ENCODE results near the gene DMAC1. TPM values are rescaled to one million over a fixed set of nuclear protein-coding genes. Genes with fewer than 3 reads are reported as not detected.

DMAC1 gene
- total RNA-seq (100 to 1,000 TPM in 1 of 2 donors, 10 to 100 TPM in 1; 26.8 to 104 TPM), polyA plus RNA-seq (ENCODE audit: insufficient read length in 2 of 2) (10 to 100 TPM; 58.4 to 62.7 TPM)
- long read RNA-seq, donor 1, transcript DMAC1-201 (2 exons, 2,755 nt): major isoform, 94 of 107 reads
- long read RNA-seq, donor 1, partial matches to known transcripts: 0 of 107 reads
- long read RNA-seq, donor 1, other reads (novel, unspliced or antisense): 13 of 107 reads
- long read RNA-seq, donor 2, transcript DMAC1-201 (2 exons, 2,755 nt): major isoform, 47 of 47 reads
- long read RNA-seq, donor 2, partial matches to known transcripts: 0 of 47 reads
- long read RNA-seq, donor 2, other reads (novel, unspliced or antisense): 0 of 47 reads
- long read RNA-seq, donor 3, transcript DMAC1-201 (2 exons, 2,755 nt): major isoform, 46 of 46 reads
- long read RNA-seq, donor 3, partial matches to known transcripts: 0 of 46 reads
- long read RNA-seq, donor 3, other reads (novel, unspliced or antisense): 0 of 46 reads
- long read RNA-seq, donor 4, transcript DMAC1-201 (2 exons, 2,755 nt): major isoform, 242 of 275 reads
- long read RNA-seq, donor 4, partial matches to known transcripts: 0 of 275 reads
- long read RNA-seq, donor 4, other reads (novel, unspliced or antisense): 33 of 275 reads

DNA sequence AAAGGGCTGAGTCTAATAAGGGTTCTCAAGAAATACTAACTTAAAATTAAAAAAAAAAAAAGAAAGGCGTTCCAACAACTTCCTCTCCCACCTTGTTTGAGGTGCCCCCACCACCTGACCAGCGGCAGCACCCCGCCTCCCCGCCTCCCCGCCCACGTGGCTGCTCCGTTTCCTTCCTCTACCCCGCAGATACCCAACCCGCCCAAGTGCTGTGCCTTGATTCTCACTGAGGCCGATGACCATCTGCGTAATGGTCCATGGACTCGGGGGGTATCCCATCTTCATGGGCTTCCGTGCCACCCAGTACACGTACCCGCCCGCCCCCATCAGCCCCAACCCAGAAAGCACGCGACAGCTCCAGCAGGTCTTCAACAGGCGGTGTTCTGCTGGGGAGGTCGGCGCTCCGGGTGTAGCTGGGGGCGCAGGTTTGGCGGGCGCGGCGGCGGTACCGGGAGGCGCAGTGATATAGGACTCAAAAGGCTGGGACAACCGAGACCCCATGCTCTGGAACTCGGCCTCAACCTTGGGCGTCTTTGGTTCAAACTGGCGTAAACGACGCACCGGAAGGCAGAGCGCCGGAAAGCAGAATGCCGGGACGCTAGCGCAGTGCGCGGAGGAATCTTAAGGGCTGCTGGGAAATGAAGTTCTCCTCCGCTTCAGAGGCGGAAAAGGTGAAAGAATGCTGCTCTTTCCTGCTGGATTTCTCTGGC lies at the start of gene DMAC1:
Gene DMAC1, minus strand, starts transcription at position 545 of the 710 bp plus-strand sequence. Its CDS starts 44 bp downstream, at position 501.
- Histone ChIP-seq H3K4me3 (ENCODE audit: low read depth, low read length) (peak within 1 kb of the TSS; percentile 94), H3K27me3 (ENCODE audit: control insufficient read depth, insufficient read depth, low read length) (no peaks in the 10 kb centered on the region), H3K9me3 (ENCODE audit: control insufficient read depth, insufficient read depth, low read length) (no peaks in the 10 kb centered on the region), H3K27ac (ENCODE audit: low read depth, low read length) (peak within 1 kb of the TSS; percentile 76), H3K36me3 (ENCODE audit: control insufficient read depth, insufficient read depth, low read length) (no peaks in the 10 kb centered on the region), H3K4me1 (ENCODE audit: control insufficient read depth, insufficient read depth, low read length) (no peaks in the 10 kb centered on the region)
- DNase-seq (ENCODE audit: low read depth in 4 of 6, low spot score in 6 of 6): peak; percentile 72 to 97 (median 84)
- 0% methylated on average over 45 of the region's 46 CpGs for WGBS (ENCODE audit: insufficient coverage)

DNA sequence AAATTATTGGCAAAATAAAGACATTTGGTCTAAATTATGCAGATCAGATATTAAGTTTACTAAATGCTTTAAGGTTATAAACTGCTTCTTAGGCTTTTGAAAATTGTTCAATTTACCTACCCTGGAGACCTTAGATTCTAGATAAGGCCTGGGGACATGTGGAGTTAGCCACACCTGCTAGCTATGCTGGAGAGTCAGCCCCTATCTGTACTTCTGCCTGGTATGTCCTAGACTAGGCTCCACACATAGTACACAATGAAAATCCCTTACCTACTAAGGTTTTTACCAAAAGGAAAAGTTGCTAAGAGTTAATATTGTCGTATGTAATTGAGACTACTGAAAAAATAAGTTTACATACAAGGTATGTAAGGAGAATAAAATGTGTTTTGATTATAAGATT lies 49.8 kb upstream of the DMAC1 start:
- Histone ChIP-seq H3K4me3 (ENCODE audit: low read depth, low read length) (no peak overlapping the region), H3K9me3 (ENCODE audit: control insufficient read depth, insufficient read depth, low read length) (no peaks in the 10 kb centered on the region), H3K27me3 (ENCODE audit: control insufficient read depth, insufficient read depth, low read length) (no peaks in the 10 kb centered on the region), H3K27ac (ENCODE audit: low read depth, low read length) (no peak overlapping the region), H3K36me3 (ENCODE audit: control insufficient read depth, insufficient read depth, low read length) (no peaks in the 10 kb centered on the region), H3K4me1 (ENCODE audit: control insufficient read depth, insufficient read depth, low read length) (no peaks in the 10 kb centered on the region)
- no peak for DNase-seq (ENCODE audit: low read depth in 4 of 6, low spot score in 6 of 6)
- WGBS (ENCODE audit: insufficient coverage): no CpG with 5 or more reads among the region's 1 CpG

DNA sequence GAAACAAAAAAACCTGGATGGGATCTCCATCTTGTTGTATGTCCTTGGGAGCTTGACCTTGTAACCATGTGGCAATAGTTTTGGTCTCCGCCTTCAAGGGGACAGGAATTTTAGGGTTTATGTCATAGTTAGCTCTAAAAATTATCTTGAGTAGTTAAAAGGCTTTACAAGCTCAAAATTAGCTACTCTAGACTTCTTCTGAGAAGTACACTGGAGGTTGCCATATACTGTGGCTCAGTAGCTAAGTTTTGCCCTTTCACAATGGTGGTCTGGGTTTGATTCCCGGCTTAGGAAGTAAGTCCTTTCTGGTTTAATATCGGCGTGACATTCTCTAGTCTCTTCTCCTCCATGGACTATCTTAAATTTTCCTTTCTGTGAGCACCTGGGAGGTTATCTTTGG lies 48.9 kb upstream of the DMAC1 start:
- WGBS (ENCODE audit: insufficient coverage): no CpG with 5 or more reads among the region's 4 CpGs
- Histone ChIP-seq H3K27me3 (ENCODE audit: control insufficient read depth, insufficient read depth, low read length) (no peaks in the 10 kb centered on the region), H3K27ac (ENCODE audit: low read depth, low read length) (no peak overlapping the region)

GRCh38 chr9:7844242-7844641 lies 44.7 kb upstream of the DMAC1 start:
- Histone ChIP-seq H3K27me3 (ENCODE audit: control insufficient read depth, insufficient read depth, low read length) (no peaks in the 10 kb centered on the region), H3K36me3 (ENCODE audit: control insufficient read depth, insufficient read depth, low read length) (no peaks in the 10 kb centered on the region), H3K27ac (ENCODE audit: low read depth, low read length) (no peak overlapping the region), H3K4me1 (ENCODE audit: control insufficient read depth, insufficient read depth, low read length) (no peaks in the 10 kb centered on the region), H3K4me3 (ENCODE audit: low read depth, low read length) (no peak overlapping the region), H3K9me3 (ENCODE audit: control insufficient read depth, insufficient read depth, low read length) (no peaks in the 10 kb centered on the region)
- peak in 2 of 6 donors; percentile 49 to 76 for DNase-seq (ENCODE audit: low read depth in 4 of 6, low spot score in 6 of 6)
- WGBS (ENCODE audit: insufficient coverage): 80% methylated on average over 1 of the region's 3 CpGs

More for the DNA sequence above, 48.9 kb upstream of the DMAC1 start:
- H3K4me1 ChIP-seq (ENCODE audit: control insufficient read depth, insufficient read depth, low read length): no peaks in the 10 kb centered on the region
- no peak for DNase-seq (ENCODE audit: low read depth in 4 of 6, low spot score in 6 of 6)
- H3K9me3 ChIP-seq (ENCODE audit: control insufficient read depth, insufficient read depth, low read length): no peaks in the 10 kb centered on the region
- no peak overlapping the region for H3K4me3 ChIP-seq (ENCODE audit: low read depth, low read length)
- no peaks in the 10 kb centered on the region for H3K36me3 ChIP-seq (ENCODE audit: control insufficient read depth, insufficient read depth, low read length)

DNA sequence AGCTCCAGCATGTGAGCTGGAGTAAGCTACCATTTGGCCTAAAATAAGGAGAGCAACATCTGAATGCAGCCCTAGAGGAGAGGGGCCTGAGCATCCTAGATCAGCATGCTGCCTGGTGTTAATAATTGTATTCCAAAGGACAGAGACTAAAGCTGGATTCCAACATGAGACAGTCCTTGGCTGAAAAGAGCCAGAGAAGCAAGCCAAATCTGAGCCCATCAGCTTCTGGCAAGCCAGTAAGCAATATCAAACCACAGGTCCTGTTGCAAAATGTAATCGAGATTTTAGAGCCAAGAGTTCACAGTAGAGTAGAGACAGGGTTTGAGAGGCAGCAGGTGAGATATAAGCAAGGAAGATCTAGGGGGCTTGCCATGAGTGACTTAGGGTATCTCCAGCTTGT lies 42.3 kb upstream of the DMAC1 start:
- peak in 1 of 6 donors; percentile 36 for DNase-seq (ENCODE audit: low read depth in 4 of 6, low spot score in 6 of 6)
- Histone ChIP-seq H3K4me1 (ENCODE audit: control insufficient read depth, insufficient read depth, low read length) (no peaks in the 10 kb centered on the region), H3K9me3 (ENCODE audit: control insufficient read depth, insufficient read depth, low read length) (no peaks in the 10 kb centered on the region), H3K4me3 (ENCODE audit: low read depth, low read length) (no peak overlapping the region), H3K27me3 (ENCODE audit: control insufficient read depth, insufficient read depth, low read length) (no peaks in the 10 kb centered on the region), H3K27ac (ENCODE audit: low read depth, low read length) (no peak overlapping the region), H3K36me3 (ENCODE audit: control insufficient read depth, insufficient read depth, low read length) (no peaks in the 10 kb centered on the region)
- WGBS (ENCODE audit: insufficient coverage): no CpG with 5 or more reads among the region's 1 CpG

DNA sequence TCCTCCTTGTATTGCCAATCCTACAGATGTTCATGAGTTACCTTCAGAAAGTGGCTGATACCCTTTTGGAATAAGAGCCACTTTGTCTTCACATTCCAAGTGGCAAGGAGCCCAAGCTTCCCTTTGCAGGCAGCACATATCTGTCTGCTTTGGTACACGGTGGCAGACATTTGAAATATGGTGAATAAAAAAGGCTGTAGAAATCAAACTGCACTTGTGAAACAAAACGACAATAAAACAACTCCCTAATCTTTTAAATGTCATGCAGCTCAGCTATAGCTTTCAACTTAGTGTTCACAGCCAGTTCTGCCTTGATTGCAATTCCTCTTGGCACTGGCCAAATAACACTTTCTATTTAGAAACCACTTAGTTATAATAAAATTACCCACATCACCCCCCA lies 35.0 kb upstream of the DMAC1 start:
- H3K27me3 ChIP-seq (ENCODE audit: control insufficient read depth, insufficient read depth, low read length): no peaks in the 10 kb centered on the region
- no peaks in the 10 kb centered on the region for H3K9me3 ChIP-seq (ENCODE audit: control insufficient read depth, insufficient read depth, low read length)
- H3K36me3 ChIP-seq (ENCODE audit: control insufficient read depth, insufficient read depth, low read length): no peaks in the 10 kb centered on the region
- 33% methylated on average over 1 of the region's 2 CpGs for WGBS (ENCODE audit: insufficient coverage)
- no peak overlapping the region for H3K27ac ChIP-seq (ENCODE audit: low read depth, low read length)
- peak in 2 of 6 donors; percentile 33 to 75 for DNase-seq (ENCODE audit: low read depth in 4 of 6, low spot score in 6 of 6)
- no peak overlapping the region for H3K4me3 ChIP-seq (ENCODE audit: low read depth, low read length)
- H3K4me1 ChIP-seq (ENCODE audit: control insufficient read depth, insufficient read depth, low read length): no peaks in the 10 kb centered on the region

- no peaks in the 10 kb centered on the region for H3K27me3 ChIP-seq (ENCODE audit: control insufficient read depth, insufficient read depth, low read length)
- no CpG with 5 or more reads among the region's 1 CpG for WGBS (ENCODE audit: insufficient coverage)
- H3K27ac ChIP-seq (ENCODE audit: low read depth, low read length): no peak overlapping the region
- H3K9me3 ChIP-seq (ENCODE audit: control insufficient read depth, insufficient read depth, low read length): no peaks in the 10 kb centered on the region
- no peaks in the 10 kb centered on the region for H3K36me3 ChIP-seq (ENCODE audit: control insufficient read depth, insufficient read depth, low read length)
- no peak overlapping the region for H3K4me3 ChIP-seq (ENCODE audit: low read depth, low read length)
- no peaks in the 10 kb centered on the region for H3K4me1 ChIP-seq (ENCODE audit: control insufficient read depth, insufficient read depth, low read length)
- DNase-seq (ENCODE audit: low read depth in 4 of 6, low spot score in 6 of 6): no peak
These were observed 28.8 kb upstream of the DMAC1 start for GRCh38 chr9:7828334-7828733.

DNA sequence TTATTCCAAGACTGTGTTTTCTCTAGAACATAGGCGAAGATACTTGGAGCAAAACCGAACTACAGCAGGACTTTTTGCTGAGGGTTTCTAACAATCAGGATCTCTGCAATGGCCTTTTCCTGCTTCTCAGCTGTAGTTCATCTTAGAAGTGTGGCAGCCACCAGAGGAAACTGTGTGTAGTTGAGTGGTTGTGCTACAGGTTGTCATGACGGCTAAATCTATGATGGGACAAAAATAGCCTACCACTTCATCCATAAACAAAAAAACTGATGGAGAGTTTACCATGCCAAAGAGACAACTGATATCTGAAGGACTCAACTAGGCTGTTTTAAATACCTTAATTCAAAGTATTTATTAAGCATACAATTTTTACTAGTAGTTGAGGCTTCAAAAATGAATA lies 28.2 kb upstream of the DMAC1 start:
- H3K4me3 ChIP-seq (ENCODE audit: low read depth, low read length): no peak overlapping the region
- no peaks in the 10 kb centered on the region for H3K36me3 ChIP-seq (ENCODE audit: control insufficient read depth, insufficient read depth, low read length)
- no peak for DNase-seq (ENCODE audit: low read depth in 4 of 6, low spot score in 6 of 6)
- H3K4me1 ChIP-seq (ENCODE audit: control insufficient read depth, insufficient read depth, low read length): no peaks in the 10 kb centered on the region
- WGBS (ENCODE audit: insufficient coverage): 95% methylated on average over 2 of the region's 3 CpGs
- H3K9me3 ChIP-seq (ENCODE audit: control insufficient read depth, insufficient read depth, low read length): no peaks in the 10 kb centered on the region
- H3K27ac ChIP-seq (ENCODE audit: low read depth, low read length): no peak overlapping the region
- H3K27me3 ChIP-seq (ENCODE audit: control insufficient read depth, insufficient read depth, low read length): no peaks in the 10 kb centered on the region

GRCh38 chr9:7827056-7827455 lies 27.5 kb upstream of the DMAC1 start:
- no CpG with 5 or more reads among the region's 2 CpGs for WGBS (ENCODE audit: insufficient coverage)

More at GRCh38 chr9:7827056-7827455, 27.5 kb upstream of the DMAC1 start:
- no peak overlapping the region for H3K27ac ChIP-seq (ENCODE audit: low read depth, low read length)
- no peaks in the 10 kb centered on the region for H3K27me3 ChIP-seq (ENCODE audit: control insufficient read depth, insufficient read depth, low read length)
- no peaks in the 10 kb centered on the region for H3K9me3 ChIP-seq (ENCODE audit: control insufficient read depth, insufficient read depth, low read length)
- no peaks in the 10 kb centered on the region for H3K4me1 ChIP-seq (ENCODE audit: control insufficient read depth, insufficient read depth, low read length)
- no peak for DNase-seq (ENCODE audit: low read depth in 4 of 6, low spot score in 6 of 6)
- H3K36me3 ChIP-seq (ENCODE audit: control insufficient read depth, insufficient read depth, low read length): no peaks in the 10 kb centered on the region
- no peak overlapping the region for H3K4me3 ChIP-seq (ENCODE audit: low read depth, low read length)
